Measurements from ENCODE around the gene DYNC2I2.
"Not testable (repeated sequence)": the region's sequence is repeated elsewhere in the genome, so short reads cannot be mapped to it uniquely, and the experiment has no call there.

Gene DYNC2I2

DNA sequence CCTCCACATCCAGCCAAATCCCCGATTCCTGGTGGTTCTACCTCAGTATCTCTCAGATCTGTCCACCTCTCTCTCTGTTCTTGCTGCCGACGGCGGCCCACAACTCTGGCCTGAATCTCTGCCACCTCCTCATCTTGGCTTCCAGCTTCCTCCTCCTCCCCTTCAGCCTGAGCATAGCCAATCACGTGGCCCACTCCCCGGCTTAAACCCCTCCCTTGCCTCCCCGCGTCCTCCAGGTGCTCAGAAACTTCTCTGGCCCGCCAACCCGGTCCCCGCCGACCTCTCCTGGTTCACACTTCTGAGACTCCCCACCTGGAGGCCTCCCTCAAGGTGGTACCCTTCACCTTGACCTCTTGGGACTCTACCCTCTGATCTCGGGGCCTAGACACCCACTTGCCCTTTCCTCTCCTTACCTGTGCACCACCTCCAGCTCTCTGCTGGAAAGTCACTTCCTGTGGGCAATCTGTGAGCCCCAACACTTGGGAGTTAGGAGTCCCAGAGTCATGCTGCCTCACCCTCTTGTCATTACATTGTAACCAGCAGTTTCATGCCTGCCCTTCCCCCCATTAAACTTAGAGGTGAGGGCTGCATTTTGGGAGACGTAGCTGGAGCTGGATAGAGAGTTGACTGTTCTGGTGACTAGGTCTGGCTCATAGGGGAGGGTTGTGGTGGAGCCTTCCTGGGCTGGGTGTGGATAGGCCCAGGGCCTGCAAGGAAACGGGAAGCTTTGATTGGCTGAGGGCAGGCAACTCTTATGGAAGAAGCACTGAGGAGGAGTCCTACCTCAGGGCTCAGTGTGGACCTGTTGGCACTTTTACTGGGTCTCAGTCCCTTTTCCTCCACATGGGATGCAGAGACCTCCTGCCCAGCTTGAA lies 27.9 kb upstream of the DYNC2I2 start:
- TF ChIP-seq ZFX (IDR thresholded peaks at IDR 0.05; ENCODE audit: borderline replicate concordance) (no peak), CTCF (IDR thresholded peaks at IDR 0.05) (no peak)
- H3K27ac ChIP-seq, result peak overlapping the region; percentile 93

DNA sequence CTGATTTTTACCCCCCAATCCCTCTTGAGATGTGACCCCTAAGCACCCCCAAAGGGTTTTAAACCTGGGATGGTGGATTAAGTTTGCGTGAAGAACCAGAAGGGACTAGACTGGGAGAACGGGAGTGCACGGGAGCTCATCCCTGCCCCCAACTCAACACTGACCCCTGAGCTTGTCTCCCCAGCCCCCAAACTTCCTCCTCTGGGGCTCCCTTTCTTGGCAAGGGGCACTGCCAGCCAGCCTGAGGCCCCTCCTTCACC lies 27.3 kb upstream of the DYNC2I2 start:
- TF ChIP-seq ZFX (IDR thresholded peaks at IDR 0.05; ENCODE audit: borderline replicate concordance) (no peak), CTCF (IDR thresholded peaks at IDR 0.05) (no peak)
- H3K27ac ChIP-seq, result peak overlapping the region; percentile 93

GRCh38 chr9:128683340-128684064 lies 26.9 kb upstream of the DYNC2I2 start:
- TF ChIP-seq ZFX (IDR thresholded peaks at IDR 0.05; ENCODE audit: borderline replicate concordance) (no peak), CTCF (IDR thresholded peaks at IDR 0.05) (no peak)
- peak overlapping the region; percentile 93 for H3K27ac ChIP-seq

DNA sequence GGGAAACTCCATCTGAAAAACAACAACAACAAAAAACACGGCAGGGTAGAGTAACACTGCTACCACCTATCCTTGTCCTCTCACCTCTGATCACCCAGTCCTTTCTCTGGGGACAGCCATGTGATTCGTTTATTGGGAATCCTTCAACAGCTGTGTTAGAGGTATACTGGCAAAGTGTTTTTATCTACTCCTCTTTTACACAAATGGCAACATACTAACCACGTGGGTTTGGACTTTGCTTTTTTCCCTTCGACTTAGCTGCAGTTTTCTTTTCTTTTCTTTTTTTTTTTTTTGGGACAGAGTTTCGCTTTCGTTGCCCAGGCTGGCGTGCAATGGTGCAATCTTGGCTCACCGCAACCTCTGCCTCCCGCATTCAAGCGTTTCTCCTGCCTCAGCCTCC lies 21.1 kb upstream of the DYNC2I2 start:
- TF ChIP-seq ZFX (IDR thresholded peaks at IDR 0.05; ENCODE audit: borderline replicate concordance), result no peak

DNA sequence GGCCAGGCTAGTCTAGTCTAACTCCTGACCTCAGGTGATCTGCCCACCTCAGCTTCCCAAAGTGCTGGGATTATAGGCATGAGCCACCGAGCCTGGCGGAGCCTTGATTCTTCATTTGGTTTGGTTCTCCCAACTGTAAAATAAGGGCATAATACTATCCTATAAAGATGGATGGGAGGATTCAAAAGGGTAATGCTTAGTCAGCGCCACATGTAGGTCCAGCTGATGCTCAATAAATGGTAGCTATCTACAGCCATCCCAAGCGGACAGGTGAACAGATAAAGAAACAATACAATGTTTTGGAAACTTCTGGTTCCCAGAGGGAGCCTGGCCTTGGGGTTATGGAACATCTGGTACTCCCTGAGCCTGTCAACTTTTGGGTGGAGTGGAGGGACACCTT lies 18.7 kb upstream of the DYNC2I2 start:
- no peak overlapping the region for H3K27ac ChIP-seq
- TF ChIP-seq CTCF (IDR thresholded peaks at IDR 0.05), result no peak
- TF ChIP-seq ZFX (IDR thresholded peaks at IDR 0.05; ENCODE audit: borderline replicate concordance), result no peak

More for the DNA sequence above, 21.1 kb upstream of the DYNC2I2 start:
- H3K27ac ChIP-seq, result no peak overlapping the region

- no peak overlapping the region for H3K27ac ChIP-seq
- no peak for TF ChIP-seq CTCF (IDR thresholded peaks at IDR 0.05)
- TF ChIP-seq ZFX (IDR thresholded peaks at IDR 0.05; ENCODE audit: borderline replicate concordance), result no peak
Observed at GRCh38 chr9:128669786-128670185, 13.1 kb upstream of the DYNC2I2 start.

DNA sequence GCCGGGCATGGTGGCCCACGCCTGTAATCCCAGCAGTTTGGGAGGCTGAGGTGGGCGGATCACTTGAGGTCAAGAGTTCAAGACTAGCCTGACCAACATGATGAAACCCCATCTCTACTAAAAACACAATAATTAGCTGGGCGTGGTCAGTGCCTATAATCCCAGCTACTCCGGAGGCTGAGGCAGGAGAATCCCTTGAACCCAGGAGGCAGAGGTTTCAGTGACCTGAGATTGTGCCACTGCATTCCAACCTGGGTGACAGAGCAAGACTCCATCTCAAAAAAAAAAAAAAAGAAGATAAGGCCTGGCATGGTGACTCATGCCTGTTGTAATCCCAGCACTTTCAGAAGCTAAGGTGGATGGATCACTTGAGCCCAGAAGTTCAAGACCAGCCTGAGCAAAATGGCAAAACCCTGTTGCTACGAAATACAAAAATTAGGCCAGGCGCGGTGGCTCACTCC lies 9.9 kb upstream of the DYNC2I2 start:
- H3K27ac ChIP-seq, result not testable (repeated sequence)

GRCh38 chr9:128657796-128658195 lies 1.1 kb upstream of the DYNC2I2 start:
- peak overlapping the region; percentile 98 for H3K27ac ChIP-seq
- TF ChIP-seq CTCF (IDR thresholded peaks at IDR 0.05), result no peak
- TF ChIP-seq ZFX (IDR thresholded peaks at IDR 0.05; ENCODE audit: borderline replicate concordance), result no peak
